HFFc6 (cell line): Measurements from ENCODE around the gene ME1. TPM values are rescaled to one million over a fixed set of nuclear protein-coding genes. Genes with fewer than 3 reads are reported as not detected.
"Not testable (repeated sequence)": the region's sequence is repeated elsewhere in the genome, so short reads cannot be mapped to it uniquely, and the experiment has no call there.

ENCODE experiments used
- DNase-seq: peaks from one replicate; pipeline ENCODE4 v3.0.0-alpha.2; 2018
- H3K27ac Mint-ChIP-seq: 2 replicates; pipeline ENCODE4 v1.8.0; 2020; ENCODE audit warnings: mild to moderate bottlenecking, mixed read lengths
- H3K27me3 Mint-ChIP-seq: 2 replicates; pipeline ENCODE4 v1.8.0; 2021; ENCODE audit warnings: mild to moderate bottlenecking, moderate library complexity, mixed read lengths; ENCODE audit not compliant: insufficient read depth
- H3K36me3 Mint-ChIP-seq: 2 replicates; pipeline ENCODE4 v1.8.0; 2021; ENCODE audit warnings: low read depth, mixed read lengths
- H3K4me1 Mint-ChIP-seq: 2 replicates; pipeline ENCODE4 v1.8.0; 2020; ENCODE audit warnings: low read depth, mixed read lengths
- H3K4me3 Mint-ChIP-seq: 2 replicates; pipeline ENCODE4 v1.8.0; 2020; ENCODE audit warnings: mild to moderate bottlenecking, moderate library complexity, mixed read lengths
- H3K9me3 Mint-ChIP-seq: 2 replicates; pipeline ENCODE4 v1.8.0; 2020; ENCODE audit warnings: mild to moderate bottlenecking, mixed read lengths
- CTCF ChIP-seq: fragments of 200-600 bp; sonication (generic); IDR thresholded peaks from 2 replicates; pipeline ENCODE4 v1.5.0; 2021; ENCODE audit warnings: antibody characterized with exemption, mild to moderate bottlenecking
- total RNA-seq, 6 experiments: library from RNA; stranded (reverse); fragmentation: NEBNext Ultra II Directional; extraction: Animal tissue kit (Norgen Biotek cat#: 25700); gene quantifications; 2 replicates in 1 of 6; 3 replicates in 5 of 6; pipeline ENCODE4 v1.2.3, GENCODE V29; 2021

The ME1 gene
- total RNA-seq, 6 experiments from 2014 or later: 24.2 to 37.1 (median 32.6) TPM

GRCh38 chr6:83352424-83353061, 78.3 kb downstream of the ME1 start:
- no peak for DNase-seq
- H3K9me3 Mint-ChIP-seq: no peaks in the 10 kb centered on the region
- no peak overlapping the region for H3K4me3 Mint-ChIP-seq
- no peak for TF ChIP-seq CTCF
- no peaks in the 10 kb centered on the region; the same call in 1 of the 2 replicates for H3K27me3 Mint-ChIP-seq
- peaks cover 9% of the 10 kb centered on the region; the same call in 1 of the 2 replicates for H3K4me1 Mint-ChIP-seq
- H3K36me3 Mint-ChIP-seq: no peaks in the 10 kb centered on the region
- H3K27ac Mint-ChIP-seq: no peak overlapping the region

DNA sequence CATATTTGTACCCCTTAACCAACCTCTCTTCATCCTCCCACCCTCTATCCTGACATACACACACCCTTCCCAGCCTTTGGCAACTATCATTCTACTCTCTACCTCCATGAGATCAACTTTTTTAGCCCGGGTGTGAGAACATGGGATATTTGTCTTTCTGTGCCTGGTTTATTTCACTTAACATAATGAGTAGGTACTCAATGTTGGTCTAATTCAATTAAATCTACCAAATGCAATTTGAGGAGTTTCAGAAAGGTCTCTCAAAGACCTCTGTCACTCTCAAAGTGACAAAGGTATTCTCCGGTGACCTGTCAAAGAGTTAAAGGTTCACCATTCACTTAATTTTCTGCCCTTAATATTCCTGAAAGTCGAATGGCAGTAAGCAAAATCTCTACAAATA, 87.7 kb downstream of the ME1 start:
- H3K4me1 Mint-ChIP-seq: no peaks in the 10 kb centered on the region
- no peak overlapping the region for H3K27ac Mint-ChIP-seq
- H3K9me3 Mint-ChIP-seq: no peaks in the 10 kb centered on the region
- TF ChIP-seq CTCF: no peak
- H3K27me3 Mint-ChIP-seq: peaks cover 1% of the 10 kb centered on the region; the same call in 1 of the 2 replicates
- DNase-seq: no peak
- H3K36me3 Mint-ChIP-seq: peaks cover 27% of the 10 kb centered on the region
- no peak overlapping the region for H3K4me3 Mint-ChIP-seq

DNA sequence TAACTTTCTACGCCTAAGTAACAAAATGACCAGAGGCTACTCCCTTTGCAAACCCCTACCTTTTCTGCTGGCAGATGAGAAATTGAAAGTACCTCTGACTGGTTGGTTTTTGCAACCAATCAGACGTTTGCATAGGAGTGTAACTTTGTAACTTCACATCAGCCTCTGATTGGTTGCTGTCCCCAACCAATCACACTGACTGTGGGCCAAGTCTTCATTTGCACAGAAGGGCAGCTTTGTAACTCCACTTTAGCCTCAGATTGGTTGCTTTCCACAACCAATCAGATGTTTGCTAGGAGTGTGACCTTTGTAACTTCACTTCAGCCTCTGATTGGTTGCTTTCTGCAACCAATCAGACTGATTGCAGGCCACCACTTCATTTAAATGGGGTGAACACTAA, 89.1 kb downstream of the ME1 start:
- peaks cover 1% of the 10 kb centered on the region; the same call in 1 of the 2 replicates for H3K27me3 Mint-ChIP-seq
- TF ChIP-seq CTCF: no peak
- H3K9me3 Mint-ChIP-seq: no peaks in the 10 kb centered on the region
- H3K4me1 Mint-ChIP-seq: no peaks in the 10 kb centered on the region
- no peak overlapping the region for H3K4me3 Mint-ChIP-seq
- H3K36me3 Mint-ChIP-seq: peaks cover 27% of the 10 kb centered on the region
- no peak for DNase-seq
- H3K27ac Mint-ChIP-seq: no peak overlapping the region

DNA sequence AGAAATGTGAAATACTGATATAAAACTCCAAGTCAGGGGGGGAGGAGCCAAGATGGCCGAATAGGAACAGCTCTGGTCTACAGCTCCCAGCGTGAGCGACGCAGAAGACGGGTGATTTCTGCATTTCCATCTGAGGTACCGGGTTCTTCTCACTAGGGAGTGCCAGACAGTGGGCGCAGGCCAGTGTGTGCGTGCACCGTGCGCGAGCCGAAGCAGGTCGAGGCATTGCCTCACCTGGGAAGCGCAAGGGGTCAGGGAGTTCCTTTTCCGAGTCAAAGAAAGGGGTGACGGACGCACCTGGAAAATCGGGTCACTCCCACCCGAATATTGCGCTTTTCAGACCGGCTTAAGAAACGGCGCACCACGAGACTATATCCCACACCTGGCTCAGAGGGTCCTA, 96.9 kb downstream of the ME1 start:
- H3K27ac Mint-ChIP-seq, DNase-seq, H3K36me3 Mint-ChIP-seq, H3K4me1 Mint-ChIP-seq, H3K4me3 Mint-ChIP-seq, H3K9me3 Mint-ChIP-seq, H3K27me3 Mint-ChIP-seq: not testable (repeated sequence)

- TF ChIP-seq CTCF: no peak
- no peak overlapping the region for H3K27ac Mint-ChIP-seq
- H3K27me3 Mint-ChIP-seq: no peaks in the 10 kb centered on the region
- H3K4me3 Mint-ChIP-seq: no peak overlapping the region
- no peaks in the 10 kb centered on the region for H3K36me3 Mint-ChIP-seq
- DNase-seq: no peak
- H3K4me1 Mint-ChIP-seq: no peaks in the 10 kb centered on the region
- no peaks in the 10 kb centered on the region for H3K9me3 Mint-ChIP-seq
Measured at GRCh38 chr6:83333500-83333899, 97.4 kb downstream of the ME1 start.

- H3K4me3 Mint-ChIP-seq: no peak overlapping the region
- H3K27me3 Mint-ChIP-seq: no peaks in the 10 kb centered on the region
- DNase-seq: no peak
- no peaks in the 10 kb centered on the region for H3K9me3 Mint-ChIP-seq
- peaks cover 20% of the 10 kb centered on the region for H3K4me1 Mint-ChIP-seq
- no peak for TF ChIP-seq CTCF
- no peak overlapping the region for H3K27ac Mint-ChIP-seq
- H3K36me3 Mint-ChIP-seq: peaks cover 13% of the 10 kb centered on the region
Measured at GRCh38 chr6:83314693-83315092, 116.2 kb downstream of the ME1 start.
